Neural cell (in vitro differentiated cells): ENCODE results near the gene FBXO10. TPM values are rescaled to one million over a fixed set of nuclear protein-coding genes. Genes with fewer than 3 reads are reported as not detected.

ENCODE experiments used
- H2AFZ ChIP-seq: fragments of 200-600, 300-800 bp; sonication (generic), shearing (Covaris generic); 2 replicates; pipeline ENCODE4 v1.6.0; 2014; ENCODE audit warnings: low read depth, mild to moderate bottlenecking, antibody characterized with exemption, low read length, moderate library complexity
- H3F3A ChIP-seq: fragments of 200-600 bp; shearing (Covaris generic); 2 replicates; pipeline ENCODE4 v1.6.1; 2016; ENCODE audit warnings: mild to moderate bottlenecking, moderate library complexity, mixed read lengths, antibody characterized with exemption, low read length; ENCODE audit not compliant: insufficient read depth, poor library complexity, severe bottlenecking
- H3K27ac ChIP-seq: fragments of 200-600, 300-800 bp; sonication (generic), shearing (Covaris generic); 2 replicates; pipeline ENCODE4 v1.5.1; 2014; ENCODE audit warnings: mild to moderate bottlenecking, low read length, moderate library complexity
- H3K27me3 ChIP-seq: fragments of 300-800, 200-600 bp; sonication (generic), shearing (Covaris generic); 2 replicates; pipeline ENCODE4 v1.6.0; 2014; ENCODE audit warnings: mild to moderate bottlenecking, low read depth, low read length, moderate library complexity; ENCODE audit not compliant: insufficient read depth
- H3K36me3 ChIP-seq: fragments of 300-800, 200-600 bp; sonication (generic), shearing (Covaris generic); 2 replicates; pipeline ENCODE4 v1.5.1; 2014; ENCODE audit warnings: mild to moderate bottlenecking, antibody characterized with exemption, low read length, moderate library complexity; ENCODE audit not compliant: insufficient read depth
- H3K4me2 ChIP-seq: fragments of 300-800, 200-600 bp; sonication (generic), shearing (Covaris generic); 2 replicates; pipeline ENCODE4 v1.6.0; 2014; ENCODE audit warnings: mild to moderate bottlenecking, low read length
- H3K4me3 ChIP-seq: fragments of 300-800, 200-600 bp; sonication (generic), shearing (Covaris generic); 2 replicates; pipeline ENCODE4 v1.5.1; 2014; ENCODE audit warnings: mild to moderate bottlenecking, low read length, moderate library complexity
- H3K79me2 ChIP-seq: fragments of 200-600 bp; shearing (Covaris generic); replicated peaks from 2 replicates; pipeline ENCODE4 v1.6.0; 2014; ENCODE audit warnings: mild to moderate bottlenecking, low read length, moderate library complexity; ENCODE audit not compliant: insufficient read depth
- H3K9ac ChIP-seq: fragments of 300-800, 200-600 bp; sonication (generic), shearing (Covaris generic); 2 replicates; pipeline ENCODE4 v1.6.1; 2016; ENCODE audit warnings: mild to moderate bottlenecking, low read length, mixed read lengths
- H3K9me2 ChIP-seq: fragments of 200-600 bp; shearing (Covaris generic); 2 replicates; pipeline ENCODE4 v1.6.1; 2016; ENCODE audit warnings: mild to moderate bottlenecking, low read length, mixed read lengths; ENCODE audit not compliant: insufficient read depth
- H3K9me3 ChIP-seq: fragments of 200-600, 300-800 bp; sonication (generic), shearing (Covaris generic); 2 replicates; pipeline ENCODE4 v1.6.1; 2016; ENCODE audit warnings: mild to moderate bottlenecking, mixed run types, low read length, moderate library complexity, mixed read lengths
- H4K20me1 ChIP-seq: fragments of 200-600 bp; shearing (Covaris generic); 2 replicates; pipeline ENCODE4 v1.6.1; 2016; ENCODE audit warnings: mild to moderate bottlenecking, mixed run types; ENCODE audit not compliant: insufficient read depth
- CTCF ChIP-seq: fragments of 450-650 bp; IDR thresholded peaks from 2 replicates; pipeline ENCODE4 v1.5.1; 2014; ENCODE audit warnings: antibody characterized with exemption, mild to moderate bottlenecking, moderate library complexity; ENCODE audit not compliant: poor library complexity, severe bottlenecking
- EP300 ChIP-seq: fragments of 450-650 bp; conservative IDR thresholded peaks from 2 replicates; pipeline ENCODE4 v1.6.1; 2014; ENCODE audit warnings: antibody characterized with exemption, mild to moderate bottlenecking, moderate library complexity; ENCODE audit not compliant: poor library complexity, severe bottlenecking
- EZH2 ChIP-seq: fragments of 200-600, 300-800 bp; shearing (Covaris generic), sonication (generic); IDR thresholded peaks from 2 replicates; pipeline ENCODE4 v1.6.1; 2014; ENCODE audit warnings: antibody characterized with exemption, low read length, borderline replicate concordance, mild to moderate bottlenecking; ENCODE audit not compliant: insufficient read depth, poor library complexity, severe bottlenecking
- MXI1 ChIP-seq: fragments of 450-650 bp; conservative IDR thresholded peaks from 2 replicates; pipeline ENCODE4 v1.6.1; 2014; ENCODE audit warnings: antibody characterized with exemption, mild to moderate bottlenecking; ENCODE audit not compliant: poor library complexity, severe bottlenecking
- POLR2AphosphoS5 ChIP-seq: IDR thresholded peaks from 2 replicates; pipeline ENCODE4 v1.6.1; 2012
- RAD21 ChIP-seq: fragments of 450-650 bp; conservative IDR thresholded peaks from 2 replicates; pipeline ENCODE4 v1.6.1; 2014; ENCODE audit warnings: antibody characterized with exemption, mild to moderate bottlenecking, moderate library complexity
- REST ChIP-seq: IDR thresholded peaks from 2 replicates; pipeline ENCODE4 v1.6.1; 2012; ENCODE audit warnings: borderline replicate concordance
- SMC3 ChIP-seq: fragments of 450-650 bp; conservative IDR thresholded peaks from 2 replicates; pipeline ENCODE4 v1.6.1; 2014; ENCODE audit warnings: antibody characterized with exemption, mild to moderate bottlenecking, moderate library complexity; ENCODE audit not compliant: poor library complexity
- TAF1 ChIP-seq: IDR thresholded peaks from 2 replicates; pipeline ENCODE4 v1.6.1; 2012; ENCODE audit warnings: low read depth
- polyA minus RNA-seq: library from RNA; depleted of rRNA, polyadenylated mRNA; stranded (reverse); fragments of >200 nt; gene quantifications from 2 replicates; pipeline ENCODE4 v1.2.3, GENCODE V29; 2014
- polyA plus RNA-seq: library from polyadenylated mRNA; depleted of rRNA; stranded (reverse); fragments of >200 nt; gene quantifications from 2 replicates; pipeline ENCODE4 v1.2.3, GENCODE V29; 2014

FBXO10 gene
- polyA plus RNA-seq (13.8 and 16.0 TPM in 2 replicates), polyA minus RNA-seq (30.7 and 33.9 TPM in 2 replicates)

GRCh38 chr9:37575921-37576721, at the start of gene FBXO10:
TSS of gene FBXO10 (minus strand) at chr9:37576380. CDS start at chr9:37541768, 34,612 bp downstream.
- Histone ChIP-seq H3K27ac (peak within 1 kb of the TSS; percentile 74), H3F3A (peaks cover 3% of the 10 kb centered on the region), H2AFZ (peak within 1 kb of the TSS; percentile 95), H3K9ac (peak within 1 kb of the TSS; percentile 77), H3K9me3 (no peaks in the 10 kb centered on the region), H3K9me2 (no peaks in the 10 kb centered on the region), H3K27me3 (no peaks in the 10 kb centered on the region), H3K4me2 (peak within 1 kb of the TSS; percentile 83), H4K20me1 (no peaks in the 10 kb centered on the region), H3K79me2 (peaks cover 32% of the 10 kb centered on the region), H3K4me3 (peak within 1 kb of the TSS; percentile 90), H3K36me3 (no peaks in the 10 kb centered on the region)
- peak; percentile 67 for TF ChIP-seq EP300
- no peak for TF ChIP-seq RAD21
- TF ChIP-seq EZH2: no peak
- peak; percentile 81 for TF ChIP-seq MXI1
- peak; percentile 66 for TF ChIP-seq POLR2AphosphoS5
- peak; percentile 21 for TF ChIP-seq CTCF
- TF ChIP-seq REST: peak; percentile 18
- peak; percentile 20 for TF ChIP-seq SMC3
- no peak for TF ChIP-seq TAF1

GRCh38 chr9:37625758-37626147, 49.6 kb upstream of the FBXO10 start:
- Histone ChIP-seq H4K20me1 (no peaks in the 10 kb centered on the region), H2AFZ (no peak overlapping the region), H3K79me2 (no peaks in the 10 kb centered on the region), H3K4me2 (no peak overlapping the region), H3K9me3 (no peaks in the 10 kb centered on the region), H3K27me3 (no peaks in the 10 kb centered on the region), H3K27ac (no peak overlapping the region), H3K9ac (no peak overlapping the region), H3F3A (no peaks in the 10 kb centered on the region), H3K36me3 (no peaks in the 10 kb centered on the region), H3K9me2 (no peaks in the 10 kb centered on the region), H3K4me3 (no peak overlapping the region)
- TF ChIP-seq MXI1 (no peak), EZH2 (no peak), REST (no peak), EP300 (no peak), SMC3 (no peak), CTCF (no peak), TAF1 (no peak), POLR2AphosphoS5 (no peak), RAD21 (no peak)
